ENCODE data around the gene KRT7. TPM values are rescaled to one million over a fixed set of nuclear protein-coding genes. Genes with fewer than 3 reads are reported as not detected.

Gene KRT7
- total and polyA plus RNA-seq, 9 of the 15 experiments (the other 6 are each of a cell fraction or from before 2014, with no cell fraction given): 1.4 TPM; not detected in 8

DNA sequence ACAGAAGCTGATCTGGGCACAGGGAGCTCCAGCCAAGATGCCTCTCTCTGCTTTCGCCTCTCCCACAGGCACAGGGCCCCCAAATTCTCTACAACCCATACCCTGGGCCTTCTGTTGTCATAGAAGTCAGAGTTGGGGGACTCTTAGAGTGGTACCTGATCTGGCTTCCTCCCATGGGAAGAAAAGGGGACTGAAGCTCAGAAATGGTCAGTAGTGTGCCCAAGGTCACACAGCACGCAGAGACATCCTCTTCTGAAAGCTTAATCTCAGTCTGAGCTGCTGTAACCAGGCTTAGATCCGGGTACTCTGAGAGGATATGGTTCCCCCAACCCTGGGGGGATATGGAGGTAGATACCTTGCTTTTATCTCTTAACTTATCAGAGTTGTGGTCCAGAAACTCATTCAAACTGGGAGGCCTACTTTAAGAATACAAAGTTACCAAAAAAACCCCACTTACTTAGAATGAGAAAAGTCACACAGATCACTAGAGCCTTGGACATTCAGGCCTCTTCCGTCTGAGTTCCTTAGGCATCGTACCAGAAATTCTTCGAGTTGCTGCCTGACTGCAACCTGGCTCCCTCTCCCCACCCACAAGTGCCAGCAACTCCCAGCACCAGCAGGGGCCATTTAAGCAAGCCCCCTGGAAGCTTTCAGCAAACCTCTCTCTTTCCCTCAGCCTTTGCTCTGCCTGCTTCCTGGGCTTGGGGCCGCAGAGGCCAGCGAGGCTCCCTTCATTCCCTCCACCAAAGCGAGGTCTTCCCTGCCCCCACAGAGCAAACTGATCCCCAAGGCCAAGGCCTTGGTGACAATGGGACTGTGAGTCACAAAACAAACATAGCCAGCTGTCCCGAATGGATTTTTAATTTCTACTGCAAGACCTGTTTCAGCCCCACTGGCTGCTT is 13.9 kb downstream of the KRT7 start (continued):
- TF ChIP-seq, protein P1, sequence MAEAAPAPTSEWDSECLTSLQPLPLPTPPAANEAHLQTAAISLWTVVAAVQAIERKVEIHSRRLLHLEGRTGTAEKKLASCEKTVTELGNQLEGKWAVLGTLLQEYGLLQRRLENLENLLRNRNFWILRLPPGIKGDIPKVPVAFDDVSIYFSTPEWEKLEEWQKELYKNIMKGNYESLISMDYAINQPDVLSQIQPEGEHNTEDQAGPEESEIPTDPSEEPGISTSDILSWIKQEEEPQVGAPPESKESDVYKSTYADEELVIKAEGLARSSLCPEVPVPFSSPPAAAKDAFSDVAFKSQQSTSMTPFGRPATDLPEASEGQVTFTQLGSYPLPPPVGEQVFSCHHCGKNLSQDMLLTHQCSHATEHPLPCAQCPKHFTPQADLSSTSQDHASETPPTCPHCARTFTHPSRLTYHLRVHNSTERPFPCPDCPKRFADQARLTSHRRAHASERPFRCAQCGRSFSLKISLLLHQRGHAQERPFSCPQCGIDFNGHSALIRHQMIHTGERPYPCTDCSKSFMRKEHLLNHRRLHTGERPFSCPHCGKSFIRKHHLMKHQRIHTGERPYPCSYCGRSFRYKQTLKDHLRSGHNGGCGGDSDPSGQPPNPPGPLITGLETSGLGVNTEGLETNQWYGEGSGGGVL (CRISPR knock-in tag; IDR thresholded peaks at IDR 0.05): no peak

DNA sequence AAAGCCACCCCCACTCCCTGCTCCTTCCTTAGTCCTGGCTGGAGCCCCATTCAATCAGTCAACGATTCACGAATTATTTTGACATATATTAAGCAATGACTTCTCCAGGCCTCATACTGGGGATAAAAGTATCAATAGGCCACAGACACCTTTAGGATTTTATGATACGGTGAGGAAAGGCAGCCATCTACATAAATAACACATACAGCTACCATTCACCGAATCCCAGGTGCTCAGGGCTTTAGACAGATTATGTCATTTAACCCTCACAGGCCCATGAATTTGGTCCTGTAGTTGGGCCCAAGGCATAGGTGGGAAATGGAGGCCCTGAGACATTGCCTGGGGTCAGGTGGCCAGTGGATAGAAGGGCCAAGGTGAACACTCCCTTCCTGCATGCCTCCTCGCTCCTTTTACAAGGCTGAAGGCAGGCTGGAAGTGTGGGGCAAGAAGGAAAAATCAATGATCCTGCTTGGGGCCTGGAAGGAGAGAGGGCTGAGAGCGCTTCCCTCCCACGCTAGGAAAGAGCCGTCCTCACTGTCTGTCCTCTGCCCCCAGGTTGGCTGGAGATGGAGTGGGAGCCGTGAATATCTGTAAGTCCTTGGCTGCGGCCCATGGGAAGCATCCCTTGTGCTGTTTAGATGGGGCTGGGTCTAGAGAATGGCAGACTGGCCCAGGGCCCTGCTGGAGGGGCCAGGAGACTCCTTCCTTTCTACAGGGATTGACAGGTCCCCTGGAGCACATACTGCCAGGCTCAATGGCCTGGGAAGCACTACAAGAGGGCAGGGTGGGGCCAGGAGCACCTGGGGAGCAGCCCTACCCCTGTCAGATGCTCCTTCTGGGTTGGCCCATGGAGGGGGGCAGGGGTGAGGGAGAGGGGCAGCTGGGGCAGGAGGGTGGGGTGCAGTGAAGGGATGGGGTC is 14.8 kb downstream of the KRT7 start:
- Histone ChIP-seq H3K79me2 (ENCODE audit: control insufficient read depth, insufficient read depth, low read length) (no peaks in the 10 kb centered on the region), H3K4me3 (no peak overlapping the region), H3K9me1 (ENCODE audit: control insufficient read depth, insufficient read depth, low read length) (no peaks in the 10 kb centered on the region), H3K27me3 (ENCODE audit: control insufficient read depth in 2 of 2, insufficient read depth in 2 of 2, low read length in 2 of 2) (peaks cover 15 to 65% of the 10 kb centered on the region in 2 experiments), H3K36me3 (ENCODE audit: control insufficient read depth, insufficient read depth, low read length) (no peaks in the 10 kb centered on the region), H3K9me3 (replicated peaks; ENCODE audit: control insufficient read depth, insufficient read depth, low read depth, low read length) (no peaks in the 10 kb centered on the region), H3K9ac (ENCODE audit: insufficient read depth in 1 of 2, low read depth in 2 of 2, low read length in 2 of 2) (no peak overlapping the region), H2AFZ (ENCODE audit: low read depth, low read length) (no peak overlapping the region), H4K20me1 (replicated peaks; ENCODE audit: control insufficient read depth, insufficient read depth, low read length) (0 out of 2 replicates have a peak, but pooled peaks cover 7% of the 10 kb centered on the region), H3K4me2 (ENCODE audit: insufficient read depth, low read length) (no peak overlapping the region), H3K4me1 (replicated peaks in 1 of 2; ENCODE audit: control insufficient read depth in 2 of 2, insufficient read depth in 2 of 2, low read length in 2 of 2) (no peaks in the 10 kb centered on the region), H3K27ac (ENCODE audit: extremely low read depth, low read depth, low read length) (no peak overlapping the region)
- BruUV-seq (replicated peaks): no TSS peak
- ChIA-PET CTCF (ENCODE audit: low intra/inter-chr PET ratio) (no interaction called here), POLR2A (no interaction called here)
- in situ Hi-C loops (cut with MboI) (no loop called here), intact Hi-C loops (cut with micrococcal nuclease) (no loop called here)
- no peak for ATAC-seq
- no peak for DNase-seq (ENCODE audit: extremely low read depth in 1 of 4, low spot score in 3 of 4)
- WGBS (ENCODE audit: insufficient coverage, low coverage, missing lambda C conversion rate): 4% methylated on average over 9 of the region's 10 CpGs
- FAIRE-seq: no peak
- TF ChIP-seq XRCC4 (IDR thresholded peaks at IDR 0.05; ENCODE audit: extremely low read depth, insufficient read depth, insufficient read length) (no peak), ZNF696 (CRISPR knock-in tag; conservative IDR thresholded peaks at IDR 0.05) (no peak), E2F3 (CRISPR knock-in tag; IDR thresholded peaks at IDR 0.05) (no peak), GTF2F1 (IDR thresholded peaks at IDR 0.05; ENCODE audit: low read depth, low read length) (no peak), MXI1 (IDR thresholded peaks at IDR 0.05; ENCODE audit: low read depth, low read length) (no peak), ELF1 (tag; IDR thresholded peaks at IDR 0.05) (no peak), BRCA1 (IDR thresholded peaks at IDR 0.05) (no peak), BRCA1 (CRISPR knock-in tag; IDR thresholded peaks at IDR 0.05) (no peak), ZNF780A (CRISPR knock-in tag; IDR thresholded peaks at IDR 0.05) (no peak), MCM5 (IDR thresholded peaks at IDR 0.05; ENCODE audit: low read depth) (no peak)
- TF ChIP-seq, protein P2, sequence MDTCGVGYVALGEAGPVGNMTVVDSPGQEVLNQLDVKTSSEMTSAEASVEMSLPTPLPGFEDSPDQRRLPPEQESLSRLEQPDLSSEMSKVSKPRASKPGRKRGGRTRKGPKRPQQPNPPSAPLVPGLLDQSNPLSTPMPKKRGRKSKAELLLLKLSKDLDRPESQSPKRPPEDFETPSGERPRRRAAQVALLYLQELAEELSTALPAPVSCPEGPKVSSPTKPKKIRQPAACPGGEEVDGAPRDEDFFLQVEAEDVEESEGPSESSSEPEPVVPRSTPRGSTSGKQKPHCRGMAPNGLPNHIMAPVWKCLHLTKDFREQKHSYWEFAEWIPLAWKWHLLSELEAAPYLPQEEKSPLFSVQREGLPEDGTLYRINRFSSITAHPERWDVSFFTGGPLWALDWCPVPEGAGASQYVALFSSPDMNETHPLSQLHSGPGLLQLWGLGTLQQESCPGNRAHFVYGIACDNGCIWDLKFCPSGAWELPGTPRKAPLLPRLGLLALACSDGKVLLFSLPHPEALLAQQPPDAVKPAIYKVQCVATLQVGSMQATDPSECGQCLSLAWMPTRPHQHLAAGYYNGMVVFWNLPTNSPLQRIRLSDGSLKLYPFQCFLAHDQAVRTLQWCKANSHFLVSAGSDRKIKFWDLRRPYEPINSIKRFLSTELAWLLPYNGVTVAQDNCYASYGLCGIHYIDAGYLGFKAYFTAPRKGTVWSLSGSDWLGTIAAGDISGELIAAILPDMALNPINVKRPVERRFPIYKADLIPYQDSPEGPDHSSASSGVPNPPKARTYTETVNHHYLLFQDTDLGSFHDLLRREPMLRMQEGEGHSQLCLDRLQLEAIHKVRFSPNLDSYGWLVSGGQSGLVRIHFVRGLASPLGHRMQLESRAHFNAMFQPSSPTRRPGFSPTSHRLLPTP (IDR thresholded peaks at IDR 0.05; ENCODE audit: borderline replicate concordance, extremely low read depth, insufficient read length): no peak
- TF ChIP-seq, protein P3, sequence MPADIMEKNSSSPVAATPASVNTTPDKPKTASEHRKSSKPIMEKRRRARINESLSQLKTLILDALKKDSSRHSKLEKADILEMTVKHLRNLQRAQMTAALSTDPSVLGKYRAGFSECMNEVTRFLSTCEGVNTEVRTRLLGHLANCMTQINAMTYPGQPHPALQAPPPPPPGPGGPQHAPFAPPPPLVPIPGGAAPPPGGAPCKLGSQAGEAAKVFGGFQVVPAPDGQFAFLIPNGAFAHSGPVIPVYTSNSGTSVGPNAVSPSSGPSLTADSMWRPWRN (IDR thresholded peaks at IDR 0.05; ENCODE audit: low read depth): no peak

All from K562 (cell line).